H1 (cell line): ENCODE results near the gene CDC42BPB. TPM values are rescaled to one million over a fixed set of nuclear protein-coding genes. Genes with fewer than 3 reads are reported as not detected.
"Not testable (repeated sequence)": the region's sequence is repeated elsewhere in the genome, so short reads cannot be mapped to it uniquely, and the experiment has no call there.

Source experiments
- CTCF ChIA-PET: fragments of 300-600 bp; sonication (Branson Sonifier 250); formaldehyde crosslinking; loops from one replicate; lab custom pipeline; 2021; ENCODE audit not compliant: partially characterized antibody; lab: Charles Lee
- POLR2A ChIA-PET: fragments of 300-600 bp; sonication (Branson Sonifier 250); formaldehyde crosslinking; loops from one replicate; lab custom pipeline; 2021; ENCODE audit warnings: inconsistent platforms; ENCODE audit not compliant: partially characterized antibody; lab: Charles Lee
- DNase-seq, 2 experiments: peaks; one replicate each; pipeline versions ENCODE4 v3.0.0 to v3.0.0-alpha.2; 2010 to 2022; ENCODE audit warnings: low spot score in 2 of 2, low read depth in 1 of 2, mixed read lengths in 1 of 2
- FAIRE-seq: peaks from 2 replicates; lab custom pipeline; 2011; peaks lifted over from hg19 to GRCh38; lab: Jason Lieb, UNC
- H2AFZ ChIP-seq: 2 replicates; pipeline ENCODE4 v1.8.1; 2012; ENCODE audit warnings: low read length, inconsistent platforms
- H2AK5ac ChIP-seq: 2 replicates; pipeline ENCODE4 v1.6.1; 2013; ENCODE audit warnings: low read depth, low read length
- H2BK120ac ChIP-seq: replicated peaks from 2 replicates; pipeline ENCODE3; 2013; ENCODE audit warnings: low read depth, low read length, inconsistent platforms
- H2BK12ac ChIP-seq: 2 replicates; pipeline ENCODE4 v1.6.1; 2013; ENCODE audit warnings: low read depth, low read length
- H2BK15ac ChIP-seq: 2 replicates; pipeline ENCODE4 v1.6.1; 2013; ENCODE audit warnings: low read length
- H2BK20ac ChIP-seq: 2 replicates; pipeline ENCODE4 v1.6.1; 2013; ENCODE audit warnings: low read length
- H2BK5ac ChIP-seq: 2 replicates; pipeline ENCODE4 v1.6.1; 2013; ENCODE audit warnings: low read depth, low read length
- H3K14ac ChIP-seq: 2 replicates; pipeline ENCODE4 v1.6.1; 2013; ENCODE audit warnings: inconsistent platforms; ENCODE audit not compliant: insufficient read length
- H3K18ac ChIP-seq: 2 replicates; pipeline ENCODE4 v1.6.1; 2013; ENCODE audit warnings: low read length; ENCODE audit errors: extremely low read depth
- H3K23ac ChIP-seq: 2 replicates; pipeline ENCODE4 v1.6.1; 2013; ENCODE audit warnings: inconsistent platforms; ENCODE audit not compliant: insufficient read length
- H3K23me2 ChIP-seq: 2 replicates; pipeline ENCODE4 v1.6.1; 2013; ENCODE audit warnings: low read depth, low read length
- H3K27ac ChIP-seq: 2 replicates; pipeline ENCODE4 v1.6.1; 2011; ENCODE audit warnings: low read depth, low read length, inconsistent platforms
- H3K27me3 ChIP-seq, 4 experiments: replicated peaks in 1 of 4; 1 replicate in 1 of 4; 2 replicates in 3 of 4; pipeline versions ENCODE4 v1.6.1 to v1.8.1; 2011 to 2013; ENCODE audit warnings: low read length in 3 of 4, mild to moderate bottlenecking in 3 of 4, inconsistent platforms in 2 of 4, mixed read lengths in 2 of 4, moderate library complexity in 1 of 4; ENCODE audit not compliant: control insufficient read depth in 3 of 4, insufficient read depth in 3 of 4; ENCODE audit errors: extremely low read depth in 1 of 4
- H3K36me3 ChIP-seq, 4 experiments: 2 replicates each; pipeline versions ENCODE4 v1.6.1 to v1.8.1; 2011 to 2013; ENCODE audit warnings: mild to moderate bottlenecking in 4 of 4, low read length in 3 of 4, moderate library complexity in 2 of 4, control low read depth in 1 of 4, inconsistent platforms in 1 of 4; ENCODE audit not compliant: insufficient read depth in 4 of 4, control insufficient read depth in 2 of 4
- H3K4ac ChIP-seq: replicated peaks from 2 replicates; pipeline ENCODE3; 2013; ENCODE audit warnings: low read length, low read depth, mixed read lengths, inconsistent platforms; ENCODE audit not compliant: insufficient read length
- H3K4me1 ChIP-seq, 4 experiments: replicated peaks in 1 of 4; 1 replicate in 1 of 4; 2 replicates in 3 of 4; pipeline versions ENCODE4 v1.6.1 to v1.8.1; 2011 to 2013; ENCODE audit warnings: low read length in 3 of 4, inconsistent platforms in 2 of 4, mixed read lengths in 1 of 4; ENCODE audit not compliant: insufficient read depth in 4 of 4, control insufficient read depth in 3 of 4
- H3K4me2 ChIP-seq, 2 experiments: 2 replicates each; pipeline versions ENCODE4 v1.6.1 to v1.8.1; 2011 to 2013; ENCODE audit warnings: low read depth in 2 of 2, low read length in 2 of 2, control low read depth in 1 of 2, inconsistent platforms in 1 of 2, mild to moderate bottlenecking in 1 of 2; ENCODE audit not compliant: insufficient read depth in 1 of 2
- H3K4me3 ChIP-seq, 4 experiments: fragments of 200-600, 300-600 bp in 1 of 4; sonication (generic), shearing (Covaris generic), sonication (Bioruptor Twin) in 1 of 4; 2 replicates each; pipeline versions ENCODE4 v1.5.1 to v1.8.1; 2011 to 2016; ENCODE audit warnings: low read length in 4 of 4, low read depth in 3 of 4, control low read depth in 2 of 4, inconsistent platforms in 2 of 4, mild to moderate bottlenecking in 2 of 4, mixed read lengths in 1 of 4, moderate library complexity in 1 of 4; ENCODE audit not compliant: insufficient read depth in 2 of 4; ENCODE audit errors: extremely low read depth in 1 of 4
- H3K56ac ChIP-seq: replicated peaks from 2 replicates; pipeline ENCODE3; 2013; ENCODE audit warnings: low read depth, mild to moderate bottlenecking, mixed read lengths, low read length, inconsistent platforms; ENCODE audit not compliant: insufficient read length
- H3K79me1 ChIP-seq: 2 replicates; pipeline ENCODE4 v1.6.1; 2013; ENCODE audit warnings: low read depth, low read length, control low read depth
- H3K79me2 ChIP-seq, 2 experiments: 2 replicates each; pipeline versions ENCODE4 v1.6.1 to v1.8.1; 2012 to 2013; ENCODE audit warnings: low read length in 2 of 2, mild to moderate bottlenecking in 2 of 2, inconsistent platforms in 1 of 2; ENCODE audit not compliant: insufficient read depth in 2 of 2, control insufficient read depth in 1 of 2
- H3K9ac ChIP-seq, 4 experiments: replicated peaks in 1 of 4; 1 replicate in 1 of 4; 2 replicates in 3 of 4; pipeline versions ENCODE4 v1.6.1 to v1.8.1; 2011 to 2013; ENCODE audit warnings: low read depth in 3 of 4, low read length in 3 of 4, control low read depth in 2 of 4, mild to moderate bottlenecking in 2 of 4, moderate library complexity in 2 of 4, inconsistent platforms in 1 of 4; ENCODE audit errors: extremely low read depth in 1 of 4
- H3K9me3 ChIP-seq, 2 experiments: 2 replicates each; pipeline versions ENCODE4 v1.6.1 to v1.8.1; 2012 to 2013; ENCODE audit warnings: mild to moderate bottlenecking in 2 of 2, moderate library complexity in 2 of 2, control low read depth in 1 of 2, inconsistent platforms in 1 of 2, low read depth in 1 of 2, low read length in 1 of 2, mixed read lengths in 1 of 2; ENCODE audit not compliant: insufficient read depth in 2 of 2
- H4K20me1 ChIP-seq, 2 experiments: replicated peaks in 1 of 2; 2 replicates each; pipeline versions ENCODE3 to v1.8.1; 2011 to 2013; ENCODE audit warnings: inconsistent platforms in 2 of 2, low read length in 2 of 2, mild to moderate bottlenecking in 1 of 2; ENCODE audit not compliant: insufficient read depth in 2 of 2, control insufficient read depth in 1 of 2
- H4K5ac ChIP-seq: 2 replicates; pipeline ENCODE4 v1.6.1; 2013; ENCODE audit warnings: low read length, low read depth, mixed read lengths, inconsistent platforms; ENCODE audit not compliant: insufficient read length
- H4K8ac ChIP-seq: 2 replicates; pipeline ENCODE4 v1.8.0; 2013; ENCODE audit warnings: mild to moderate bottlenecking, moderate library complexity, low read length, inconsistent platforms; ENCODE audit not compliant: insufficient read depth; ENCODE audit errors: extremely low read depth
- H4K91ac ChIP-seq: replicated peaks from 2 replicates; pipeline ENCODE3; 2013; ENCODE audit warnings: low read length, mixed read lengths, inconsistent platforms; ENCODE audit not compliant: insufficient read length
- POU5F1 ChIP-seq: IDR thresholded peaks from 2 replicates; pipeline ENCODE4 v1.6.1; 2011; ENCODE audit warnings: low read depth, mild to moderate bottlenecking, low read length, moderate library complexity
- RBBP5 ChIP-seq: IDR thresholded peaks from 2 replicates; pipeline ENCODE4 v1.7.1; 2012; ENCODE audit warnings: low read depth, mild to moderate bottlenecking, inconsistent platforms, low read length, moderate library complexity, borderline replicate concordance
- WGBS, 2 experiments: shearing (Covaris generic) in 1 of 2; methylation state at CpG; one replicate each; pipeline versions ENCODE4 v1.1.6 to v1.1.7; 2013 to 2015; ENCODE audit warnings: low lambda C conversion rate in 2 of 2, mixed read lengths in 2 of 2, inconsistent platforms in 1 of 2, low coverage in 1 of 2, missing lambda C conversion rate in 1 of 2; ENCODE audit not compliant: insufficient replicate concordance in 2 of 2, insufficient coverage in 1 of 2, insufficient read length in 1 of 2; ENCODE audit errors: extremely low coverage in 1 of 2, missing lambda C conversion rate in 1 of 2; 5-methylcytosine and 5-hydroxymethylcytosine counted together
- polyA plus RNA-seq, 7 experiments: library from polyadenylated mRNA; depleted of rRNA in 3 of 7; stranded (reverse) in 5 of 7; unstranded in 2 of 7; fragments of >200 nt in 5 of 7; fragments of 200-250 nt in 2 of 7; gene quantifications; 1 replicate in 5 of 7; 2 replicates in 1 of 7; 4 replicates in 1 of 7; pipeline versions ENCODE4 v1.2.1 to v1.2.3, GENCODE V29; 2011 to 2013; ENCODE audit warnings: missing spikeins in 2 of 7, mixed read lengths in 2 of 7
- total RNA-seq: library from RNA; stranded (reverse); fragmentation: NEBNext Ultra II Directional; extraction: Animal tissue kit (Norgen Biotek cat#: 25700); gene quantifications from 2 replicates; pipeline ENCODE4 v1.2.1, GENCODE V29; 2021

The CDC42BPB gene
- total and polyA plus RNA-seq, 2 of the 8 experiments (the other 6 are each of a cell fraction or from before 2014, with no cell fraction given): 51.2 to 88.2 TPM

DNA sequence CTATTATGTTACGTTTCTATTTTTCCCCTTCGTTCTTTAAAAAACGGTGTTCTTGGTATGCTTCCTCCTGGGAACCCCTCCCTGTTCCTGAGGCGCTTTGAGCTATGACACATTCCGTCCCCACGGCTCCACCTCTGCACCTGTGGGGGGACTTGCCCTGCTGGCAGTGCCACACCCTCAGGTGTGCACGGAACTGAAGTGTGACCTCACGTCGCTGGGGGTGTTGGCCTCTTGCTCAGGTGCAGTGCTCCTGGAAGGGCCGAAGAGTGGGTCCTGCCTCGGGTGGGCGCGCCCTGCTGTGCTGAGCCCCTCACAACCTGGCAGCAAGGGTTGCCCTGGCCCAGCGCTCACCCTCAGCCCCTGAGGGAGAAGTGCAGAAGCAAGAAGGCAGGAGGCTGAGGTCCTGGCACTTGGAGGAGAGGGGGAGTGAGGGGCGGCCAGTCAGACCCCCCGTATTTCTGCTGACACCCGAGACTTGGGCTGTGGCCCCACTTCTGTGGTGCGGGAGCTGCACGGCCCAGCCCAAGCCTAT, 129.9 kb downstream of the CDC42BPB start (continued):
- TF ChIP-seq RBBP5 (no peak), POU5F1 (no peak)
- TF ChIP-seq, all 59 proteins: peak for 0

DNA sequence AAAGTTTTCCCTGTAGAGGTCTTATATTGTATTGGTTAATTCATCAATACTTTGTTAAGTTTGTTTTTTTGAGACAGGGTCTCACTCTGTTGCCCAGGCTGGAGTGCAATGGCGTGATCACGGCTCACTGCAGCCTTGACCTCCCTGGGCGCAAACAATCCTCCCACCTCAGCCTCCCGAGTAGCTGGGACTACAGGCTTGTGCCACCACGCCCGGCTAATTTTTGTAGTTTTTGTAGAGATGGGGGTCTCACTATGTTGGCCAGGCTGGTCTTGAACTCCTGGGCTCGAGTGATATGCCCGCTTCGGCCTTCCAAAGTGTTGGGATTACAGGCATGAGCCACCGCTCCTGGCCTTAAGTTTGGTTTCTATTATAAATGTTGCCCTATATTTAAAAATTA, 130.5 kb downstream of the CDC42BPB start:
- not testable (repeated sequence) for H2BK20ac ChIP-seq, H3K4me3 ChIP-seq, FAIRE-seq, H3K18ac ChIP-seq, H2BK5ac ChIP-seq, H3K9me3 ChIP-seq, H3K56ac ChIP-seq, H3K79me1 ChIP-seq, H2BK120ac ChIP-seq, H3K23ac ChIP-seq, H4K91ac ChIP-seq, H3K14ac ChIP-seq, H2BK15ac ChIP-seq, H2BK12ac ChIP-seq, H3K9ac ChIP-seq, H3K27ac ChIP-seq, H2AFZ ChIP-seq, DNase-seq, H3K36me3 ChIP-seq, H2AK5ac ChIP-seq, H3K4ac ChIP-seq, H4K8ac ChIP-seq, H4K5ac ChIP-seq, H3K79me2 ChIP-seq
- H3K23me2 ChIP-seq: peaks cover 35% of the 10 kb centered on the region; the same call in 1 of the 2 replicates
- peak overlapping the region in 1 of 2 experiments; percentile 88; a peak in 1 of 4 replicates for H3K4me2 ChIP-seq
- peaks cover 0 to 14% of the 10 kb centered on the region in 2 experiments for H4K20me1 ChIP-seq
- ChIA-PET CTCF (interaction anchor here (0.6 to 1.6 kb wide), 3 partner anchors 11 to 109 kb away, joined by 3 to 5 read pairs (median 3); no protein-coding TSS in a partner anchor), POLR2A (interaction anchor here (0.9 kb wide), 1 partner anchor 203 kb away, joined by 3 read pairs; no protein-coding TSS in a partner anchor)
- peaks cover 43 to 98% (median 85%) of the 10 kb centered on the region in 4 experiments for H3K27me3 ChIP-seq
- WGBS, 2 experiments: 96% methylated on average over 10 of the region's 10 CpGs; no CpG with 5 or more reads in 1 of the 2 experiments
- peaks cover 5 to 40% (median 25%) of the 10 kb centered on the region in 4 experiments for H3K4me1 ChIP-seq
